Glutamatergic neuron (in vitro differentiated cells): Measurements from ENCODE around the gene SEC14L2. TPM values are rescaled to one million over a fixed set of nuclear protein-coding genes. Genes with fewer than 3 reads are reported as not detected.
"Not testable (repeated sequence)": the region's sequence is repeated elsewhere in the genome, so short reads cannot be mapped to it uniquely, and the experiment has no call there.

Experiments used
- DNase-seq: peaks from one replicate; pipeline ENCODE4 v3.0.0; 2022
- H3K27ac Mint-ChIP-seq: one replicate; pipeline ENCODE4 v1.8.0; 2020; ENCODE audit warnings: mild to moderate bottlenecking, mixed read lengths, inconsistent platforms; ENCODE audit not compliant: unreplicated experiment
- H3K27me3 Mint-ChIP-seq: one replicate; pipeline ENCODE4 v1.8.0; 2020; ENCODE audit warnings: mild to moderate bottlenecking, moderate library complexity, mixed read lengths, inconsistent platforms; ENCODE audit not compliant: unreplicated experiment
- H3K36me3 Mint-ChIP-seq: one replicate; pipeline ENCODE4 v1.8.0; 2020; ENCODE audit warnings: mild to moderate bottlenecking, mixed read lengths, inconsistent platforms; ENCODE audit not compliant: unreplicated experiment
- H3K4me1 Mint-ChIP-seq: one replicate; pipeline ENCODE4 v1.8.0; 2020; ENCODE audit warnings: mild to moderate bottlenecking, low read depth, mixed read lengths, inconsistent platforms; ENCODE audit not compliant: unreplicated experiment
- H3K4me3 Mint-ChIP-seq: one replicate; pipeline ENCODE4 v1.8.0; 2020; ENCODE audit warnings: mild to moderate bottlenecking, mixed read lengths, inconsistent platforms; ENCODE audit not compliant: unreplicated experiment
- H3K9me3 Mint-ChIP-seq: one replicate; pipeline ENCODE4 v1.8.0; 2020; ENCODE audit warnings: mild to moderate bottlenecking, moderate library complexity, mixed read lengths, inconsistent platforms; ENCODE audit not compliant: unreplicated experiment
- CTCF ChIP-seq: fragments of 200-600 bp; sonication (generic); IDR thresholded peaks from one replicate; pipeline ENCODE4 v1.5.0; 2021; ENCODE audit not compliant: partially characterized antibody, unreplicated experiment
- total RNA-seq: library from RNA; stranded (reverse); fragmentation: NEBNext Ultra II Directional; extraction: Animal tissue kit (Norgen Biotek cat#: 25700); gene quantifications from one replicate; pipeline ENCODE4 v1.2.1, GENCODE V29; 2021; ENCODE audit not compliant: unreplicated experiment

Gene SEC14L2
- total RNA-seq, 1 donor from 2014 or later = 0.76 TPM

- H3K4me1 Mint-ChIP-seq = peaks cover 13% of the 10 kb centered on the region
- H3K4me3 Mint-ChIP-seq = peak overlapping the region; percentile 30
- peaks cover 2% of the 10 kb centered on the region for H3K9me3 Mint-ChIP-seq
- DNase-seq = no peak
- H3K36me3 Mint-ChIP-seq = no peaks in the 10 kb centered on the region
- H3K27me3 Mint-ChIP-seq = peaks cover 9% of the 10 kb centered on the region
- no peak for TF ChIP-seq CTCF
- no peak overlapping the region for H3K27ac Mint-ChIP-seq
Observed at GRCh38 chr22:30445438-30446145, 48.8 kb downstream of the SEC14L2 start.

- H3K4me3 Mint-ChIP-seq = no peak overlapping the region
- H3K4me1 Mint-ChIP-seq = peaks cover 6% of the 10 kb centered on the region
- no peak overlapping the region for H3K27ac Mint-ChIP-seq
- no peaks in the 10 kb centered on the region for H3K9me3 Mint-ChIP-seq
- TF ChIP-seq CTCF = no peak
- peaks cover 3% of the 10 kb centered on the region for H3K27me3 Mint-ChIP-seq
- no peak for DNase-seq
- no peaks in the 10 kb centered on the region for H3K36me3 Mint-ChIP-seq
Observed at GRCh38 chr22:30447656-30448055, 50.8 kb downstream of the SEC14L2 start.

GRCh38 chr22:30451488-30451887 is 54.7 kb downstream of the SEC14L2 start:
- not testable (repeated sequence) for H3K4me1 Mint-ChIP-seq, H3K4me3 Mint-ChIP-seq, H3K27ac Mint-ChIP-seq, H3K36me3 Mint-ChIP-seq, DNase-seq, H3K9me3 Mint-ChIP-seq, H3K27me3 Mint-ChIP-seq

GRCh38 chr22:30452861-30453260 is 56.0 kb downstream of the SEC14L2 start:
- no peak for TF ChIP-seq CTCF
- H3K27ac Mint-ChIP-seq = no peak overlapping the region
- no peaks in the 10 kb centered on the region for H3K4me1 Mint-ChIP-seq
- no peak overlapping the region for H3K4me3 Mint-ChIP-seq
- H3K27me3 Mint-ChIP-seq = no peaks in the 10 kb centered on the region
- no peaks in the 10 kb centered on the region for H3K36me3 Mint-ChIP-seq
- no peak for DNase-seq
- no peaks in the 10 kb centered on the region for H3K9me3 Mint-ChIP-seq

- no peak overlapping the region for H3K4me3 Mint-ChIP-seq
- no peaks in the 10 kb centered on the region for H3K4me1 Mint-ChIP-seq
- DNase-seq = no peak
- H3K27ac Mint-ChIP-seq = no peak overlapping the region
- H3K27me3 Mint-ChIP-seq = no peaks in the 10 kb centered on the region
- no peak for TF ChIP-seq CTCF
- H3K9me3 Mint-ChIP-seq = no peaks in the 10 kb centered on the region
- no peaks in the 10 kb centered on the region for H3K36me3 Mint-ChIP-seq
Observed at GRCh38 chr22:30453731-30454510, 57.1 kb downstream of the SEC14L2 start.
